Prostate gland (tissue), 2 donors: ENCODE results near the gene CGNL1. TPM values are rescaled to one million over a fixed set of nuclear protein-coding genes. Genes with fewer than 3 reads are reported as not detected.

Source experiments
- DNase-seq: peaks from one replicate; pipeline ENCODE4 v3.0.0-alpha.2; 2019; ENCODE audit warnings: low spot score
- H3K27ac ChIP-seq, 2 donors: fragments of 200-600 bp; sonication (generic); 2 replicates each; pipeline ENCODE4 v1.5.1; 2017 to 2019
- H3K27me3 ChIP-seq: fragments of 200-600 bp; sonication (generic); replicated peaks from 2 replicates; pipeline ENCODE4 v1.5.1; 2019; ENCODE audit not compliant: insufficient read depth
- H3K36me3 ChIP-seq, 2 donors: fragments of 200-600 bp; sonication (generic); 1 replicate in 1 of 2; 2 replicates in 1 of 2; pipeline versions ENCODE4 v1.5.1 to v1.8.1; 2017 to 2019
- H3K4me1 ChIP-seq: fragments of 200-600 bp; sonication (generic); replicated peaks from 2 replicates; pipeline ENCODE4 v1.5.1; 2019
- H3K4me3 ChIP-seq, 2 donors: fragments of 200-600 bp; sonication (generic); 2 replicates each; pipeline ENCODE4 v1.5.1; 2017 to 2019
- H3K9me3 ChIP-seq: fragments of 200-600 bp; sonication (generic); 2 replicates; pipeline ENCODE4 v1.5.1; 2017
- POLR2A ChIP-seq: fragments of 450-650 bp; IDR thresholded peaks from one replicate; pipeline ENCODE4 v1.6.1; 2016; ENCODE audit warnings: antibody characterized with exemption, mild to moderate bottlenecking
- POLR2AphosphoS5 ChIP-seq: sonication (generic); formaldehyde crosslinking; IDR thresholded peaks from one replicate; pipeline ENCODE4 v1.6.1; 2017; ENCODE audit warnings: antibody characterized with exemption
- WGBS: methylation state at CpG from one replicate; pipeline ENCODE4 v1.1.5; 2018; 5-methylcytosine and 5-hydroxymethylcytosine counted together
- intact Hi-C: fragments of 100-400 bp; cut with DNase I; formaldehyde crosslinking; loops from one replicate; pipeline ENCODE4 v1.14.2; 2022
- total RNA-seq, 2 donors: library from RNA; depleted of rRNA; stranded (reverse); fragments of >200 nt; gene quantifications; one replicate each; pipeline ENCODE4 v1.1.0, GENCODE V29; 2016
- TF ChIP-seq, protein P1 (sequence below), 4 experiments: fragments of 200-600 bp in 2 of 4; fragments of 450-650 bp in 2 of 4; sonication (generic) in 2 of 4; IDR thresholded peaks; 1 replicate in 3 of 4; 2 replicates in 1 of 4; pipeline ENCODE4 v1.5.1; 2016 to 2019; ENCODE audit warnings: antibody characterized with exemption in 4 of 4, mild to moderate bottlenecking in 2 of 4, moderate library complexity in 2 of 4

CGNL1 gene
- total RNA-seq, 2 donors from 2014 or later, result 49.0 to 65.6 TPM

- H3K4me3 ChIP-seq, result peak overlapping the region; percentile 58 to 59
- no peaks in the 10 kb centered on the region for H3K9me3 ChIP-seq
- no peaks in the 10 kb centered on the region for H3K36me3 ChIP-seq
- no peak for DNase-seq
- TF ChIP-seq POLR2AphosphoS5 (no peak), POLR2A (no peak)
- TF ChIP-seq, protein P1, sequence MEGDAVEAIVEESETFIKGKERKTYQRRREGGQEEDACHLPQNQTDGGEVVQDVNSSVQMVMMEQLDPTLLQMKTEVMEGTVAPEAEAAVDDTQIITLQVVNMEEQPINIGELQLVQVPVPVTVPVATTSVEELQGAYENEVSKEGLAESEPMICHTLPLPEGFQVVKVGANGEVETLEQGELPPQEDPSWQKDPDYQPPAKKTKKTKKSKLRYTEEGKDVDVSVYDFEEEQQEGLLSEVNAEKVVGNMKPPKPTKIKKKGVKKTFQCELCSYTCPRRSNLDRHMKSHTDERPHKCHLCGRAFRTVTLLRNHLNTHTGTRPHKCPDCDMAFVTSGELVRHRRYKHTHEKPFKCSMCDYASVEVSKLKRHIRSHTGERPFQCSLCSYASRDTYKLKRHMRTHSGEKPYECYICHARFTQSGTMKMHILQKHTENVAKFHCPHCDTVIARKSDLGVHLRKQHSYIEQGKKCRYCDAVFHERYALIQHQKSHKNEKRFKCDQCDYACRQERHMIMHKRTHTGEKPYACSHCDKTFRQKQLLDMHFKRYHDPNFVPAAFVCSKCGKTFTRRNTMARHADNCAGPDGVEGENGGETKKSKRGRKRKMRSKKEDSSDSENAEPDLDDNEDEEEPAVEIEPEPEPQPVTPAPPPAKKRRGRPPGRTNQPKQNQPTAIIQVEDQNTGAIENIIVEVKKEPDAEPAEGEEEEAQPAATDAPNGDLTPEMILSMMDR (IDR thresholded peaks at IDR 0.05), result no peak
- no peaks in the 10 kb centered on the region for H3K27me3 ChIP-seq
- intact Hi-C loops, result no loop called here
- 25% methylated on average over 16 of the region's 18 CpGs for WGBS
- peak overlapping the region; percentile 77 to 81 for H3K27ac ChIP-seq
- peaks cover 5% of the 10 kb centered on the region for H3K4me1 ChIP-seq
Measured at GRCh38 chr15:57591237-57591821, 215.0 kb downstream of the CGNL1 start.

GRCh38 chr15:57591822-57592367 lies 215.6 kb downstream of the CGNL1 start, which contains the start of gene MYZAP:
Gene MYZAP (plus strand): TSS chr15:57591904. CDS start chr15:57592035, 131 bp downstream.
- Histone ChIP-seq H3K27ac (peak within 1 kb of the TSS; percentile 77 to 81), H3K4me1 (peaks cover 5% of the 10 kb centered on the region), H3K9me3 (no peaks in the 10 kb centered on the region), H3K4me3 (peak within 1 kb of the TSS; percentile 58 to 59), H3K27me3 (no peaks in the 10 kb centered on the region), H3K36me3 (no peaks in the 10 kb centered on the region)
- under 1% methylated on average over 16 of the region's 58 CpGs for WGBS
- intact Hi-C loops, result no loop called here
- DNase-seq, result peak; percentile 53
- TF ChIP-seq POLR2AphosphoS5, result no peak
- peak; percentile 75 for TF ChIP-seq POLR2A

- Histone ChIP-seq H3K36me3 (no peaks in the 10 kb centered on the region), H3K4me1 (peaks cover 5% of the 10 kb centered on the region), H3K9me3 (no peaks in the 10 kb centered on the region), H3K27me3 (no peaks in the 10 kb centered on the region), H3K4me3 (peak overlapping the region; percentile 58 to 59), H3K27ac (peak overlapping the region; percentile 77 to 81)
- WGBS, result 34% methylated on average over 5 of the region's 5 CpGs
- TF ChIP-seq POLR2AphosphoS5 (no peak), POLR2A (no peak)
- TF ChIP-seq, protein P1 (IDR thresholded peaks at IDR 0.05), result no peak
- DNase-seq, result no peak
- intact Hi-C loops, result no loop called here
Measured at GRCh38 chr15:57592426-57592825, 216.1 kb downstream of the CGNL1 start.

DNA sequence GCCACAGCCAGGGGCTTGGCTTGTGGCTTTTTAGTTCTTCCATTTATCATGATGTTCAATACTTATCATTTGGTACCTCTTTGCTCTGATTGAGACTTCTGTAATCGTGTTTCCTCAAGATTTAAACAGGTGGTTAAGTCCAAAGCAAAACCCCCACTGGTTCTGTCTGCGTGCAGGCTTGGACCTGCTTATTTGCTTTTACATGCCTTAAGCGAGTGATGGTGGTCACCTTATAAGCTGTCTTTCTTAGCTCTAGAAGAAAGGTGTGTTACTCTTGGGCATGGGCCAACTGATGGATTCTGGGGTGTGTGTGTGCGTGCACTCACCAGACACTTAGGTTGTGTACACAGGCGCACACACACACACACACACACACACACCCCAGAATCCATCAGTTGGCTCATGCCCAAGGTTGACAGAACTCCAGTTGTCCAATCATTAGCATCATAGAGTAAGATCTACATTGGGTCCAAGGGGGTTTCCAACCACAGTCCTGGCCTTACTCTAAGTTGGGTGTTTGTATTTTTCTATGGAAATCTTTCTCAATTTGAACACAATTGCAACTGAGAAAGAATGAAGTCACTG lies 216.6 kb downstream of the CGNL1 start:
- 50% methylated on average over 5 of the region's 5 CpGs for WGBS
- intact Hi-C loops, result no loop called here
- H3K27ac ChIP-seq, result peak overlapping the region; percentile 77 to 81
- no peaks in the 10 kb centered on the region for H3K36me3 ChIP-seq
- DNase-seq, result peak; percentile 20
- H3K4me3 ChIP-seq, result peak overlapping the region in 1 of 2 donors; percentile 59
- no peaks in the 10 kb centered on the region for H3K9me3 ChIP-seq
- TF ChIP-seq, protein P1 (IDR thresholded peaks at IDR 0.05), result no peak
- TF ChIP-seq POLR2AphosphoS5, result no peak
- no peak for TF ChIP-seq POLR2A
- no peaks in the 10 kb centered on the region for H3K27me3 ChIP-seq
- peaks cover 5% of the 10 kb centered on the region for H3K4me1 ChIP-seq

DNA sequence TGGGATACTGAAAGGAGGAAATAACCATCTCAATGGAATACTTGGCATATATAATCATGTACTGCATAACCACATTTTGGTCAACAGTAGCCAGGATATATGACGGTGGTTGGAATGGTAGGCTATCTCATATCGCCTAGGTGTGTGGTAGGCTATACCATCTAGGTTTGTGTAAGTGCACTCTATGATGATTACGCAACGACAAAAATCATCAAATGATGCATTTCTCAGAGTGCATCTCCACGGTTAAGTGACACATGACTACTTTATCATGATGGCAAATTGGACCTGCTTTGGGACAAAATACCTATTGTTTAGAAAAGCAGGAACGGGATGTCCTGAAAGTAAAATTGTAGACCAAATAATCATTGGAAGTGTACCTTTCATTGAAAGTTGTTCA lies 218.2 kb downstream of the CGNL1 start:
- TF ChIP-seq, protein P1 (IDR thresholded peaks at IDR 0.05), result no peak
- TF ChIP-seq POLR2A (no peak), POLR2AphosphoS5 (no peak)
- intact Hi-C loops, result no loop called here
- Histone ChIP-seq H3K4me3 (no peak overlapping the region), H3K27me3 (no peaks in the 10 kb centered on the region), H3K36me3 (no peaks in the 10 kb centered on the region), H3K9me3 (no peaks in the 10 kb centered on the region), H3K4me1 (peaks cover 5% of the 10 kb centered on the region), H3K27ac (peak overlapping the region in 1 of 2 donors; percentile 62)
- no peak for DNase-seq
- WGBS, result 94% methylated on average over 6 of the region's 6 CpGs
